ENCODE measurements around the gene CEP19.
A peak's percentile ranks its signal among the peaks of the same experiment; 100 is the strongest.

Gene CEP19

DNA sequence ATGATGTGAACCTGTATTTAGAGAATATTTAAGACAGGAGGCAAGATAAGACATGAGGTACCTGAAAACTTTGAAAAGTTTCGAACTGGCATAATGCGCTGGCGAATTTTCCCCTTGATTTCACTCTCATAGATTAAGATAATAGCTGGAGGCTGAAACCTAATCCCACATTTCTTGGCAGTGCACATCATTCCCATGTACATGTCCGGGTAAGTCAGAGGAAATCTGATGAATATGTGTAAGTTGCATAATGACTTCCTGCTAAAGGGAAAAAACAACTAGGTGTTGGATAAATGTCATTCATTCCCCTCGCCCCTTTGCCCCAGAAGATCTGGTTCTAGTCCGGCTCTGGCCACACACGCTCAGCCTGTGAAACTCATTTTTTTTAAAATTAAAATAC lies 3.6 kb downstream of the CEP19 start:
- no peak for DNase-seq

DNA sequence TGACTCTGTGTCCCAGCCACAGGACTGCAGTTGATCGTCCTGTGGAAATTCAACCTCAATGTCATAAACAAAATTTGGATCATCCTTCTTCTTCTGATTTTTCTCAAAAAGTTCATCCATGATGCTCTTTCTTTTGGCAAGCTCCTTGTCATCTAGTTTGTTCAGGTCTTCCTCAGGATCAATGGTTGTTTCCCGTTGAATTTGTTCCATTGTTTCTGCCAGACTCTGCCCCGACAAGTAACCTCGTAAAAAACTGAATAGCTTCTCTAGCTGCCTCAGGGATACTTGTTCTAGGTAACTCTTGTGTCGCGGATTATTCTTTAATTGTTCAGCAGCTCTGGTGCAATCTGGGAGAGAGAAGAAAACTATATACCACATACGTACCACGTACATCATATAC lies 4.5 kb downstream of the CEP19 start:
- DNase-seq: no peak

DNA sequence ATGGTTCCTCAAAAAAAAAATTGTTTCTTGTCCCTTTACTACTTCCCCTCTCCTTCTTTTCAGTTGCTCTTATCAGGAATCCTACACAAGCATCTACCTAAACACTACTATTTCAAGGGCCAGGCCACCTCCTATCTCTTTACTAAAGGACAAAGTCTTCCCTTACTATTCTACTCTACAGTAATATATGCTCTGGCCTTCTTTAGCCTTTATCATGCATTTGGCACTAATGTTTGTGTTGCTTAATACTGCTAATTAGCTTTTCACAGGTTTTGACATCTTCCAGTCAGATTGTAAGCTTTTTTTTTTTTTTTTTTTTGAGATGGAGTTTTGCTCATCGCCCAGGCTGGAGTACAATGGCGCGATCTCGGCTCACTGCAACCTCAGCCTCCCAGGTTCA lies 5.3 kb downstream of the CEP19 start:
- no peak for DNase-seq

DNA sequence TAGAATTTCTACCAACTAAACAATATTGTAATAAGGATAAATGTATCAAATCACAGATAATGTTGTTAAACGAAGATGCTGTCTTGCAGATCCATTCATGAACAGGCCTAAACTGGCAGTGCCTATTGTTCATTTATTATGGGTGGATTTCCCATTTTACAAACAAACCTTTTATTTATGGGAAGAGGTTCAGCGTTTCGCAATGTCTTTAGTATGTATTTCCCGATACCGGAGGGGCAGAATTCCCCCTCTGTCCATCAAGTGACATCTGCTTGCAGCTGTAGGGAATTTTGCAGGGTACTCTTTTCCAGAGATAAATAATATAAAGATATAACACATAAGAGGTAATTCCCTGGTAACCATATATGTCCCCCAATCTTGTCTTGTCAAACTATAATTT lies 5.7 kb downstream of the CEP19 start:
- DNase-seq: no peak

DNA sequence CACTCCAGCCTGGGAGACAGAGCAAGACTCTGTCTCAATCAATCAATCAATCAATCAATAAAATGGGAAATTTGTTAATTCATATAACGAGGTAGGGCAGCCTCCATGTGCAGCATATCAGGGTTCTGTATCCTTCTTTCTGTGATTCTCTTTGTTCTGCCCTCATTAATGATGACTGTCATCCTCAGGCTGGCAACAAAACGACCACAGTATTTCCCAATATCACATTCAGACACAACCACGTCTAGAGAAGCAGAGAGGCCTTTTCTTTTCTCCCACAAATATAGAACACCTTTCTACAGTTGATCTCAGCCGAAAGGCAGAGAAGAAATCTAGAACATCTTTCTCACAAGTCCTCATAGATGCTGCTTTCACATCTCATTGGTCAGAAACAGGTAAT lies 11.2 kb downstream of the CEP19 start:
- DNase-seq: no peak

DNA sequence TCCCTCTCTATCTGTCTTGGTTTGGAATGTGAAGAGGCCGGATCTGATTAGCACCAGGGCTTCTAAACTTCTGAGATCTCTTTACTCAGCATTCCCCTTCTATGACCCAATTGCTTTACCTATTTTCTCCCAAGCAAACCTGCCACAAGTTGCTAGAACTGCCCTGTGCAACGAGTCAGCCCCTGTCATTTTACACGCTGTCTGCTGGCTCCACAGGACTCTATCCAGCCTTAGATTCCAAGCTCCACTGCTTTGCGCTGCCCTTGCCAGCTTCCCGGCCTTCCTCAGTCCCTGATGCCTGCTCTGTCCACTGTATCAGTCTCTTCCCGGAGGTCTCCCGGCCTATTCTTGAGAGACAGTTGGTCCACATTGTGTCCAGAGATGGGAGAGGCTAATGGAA lies 12.3 kb downstream of the CEP19 start:
- no peak for DNase-seq

DNA sequence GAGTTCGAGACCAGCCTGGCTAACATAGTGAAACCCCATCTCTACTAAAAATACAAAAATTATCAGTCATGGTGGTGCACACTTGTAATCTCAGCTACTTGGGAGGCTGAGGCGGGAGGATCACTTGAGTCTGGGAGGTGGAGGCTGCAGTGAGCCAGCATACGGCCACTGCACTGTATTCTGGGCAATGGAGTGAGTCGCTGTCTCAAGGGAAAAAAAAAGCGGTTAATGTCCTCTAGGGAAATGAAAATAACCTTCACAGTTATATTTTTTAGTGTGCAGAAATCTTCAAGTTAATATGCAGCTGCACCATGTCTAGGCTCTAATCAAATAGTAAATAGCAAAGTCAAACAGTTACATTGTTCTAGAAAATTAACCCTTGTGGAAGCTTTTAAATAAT lies 14.8 kb downstream of the CEP19 start:
- DNase-seq: no peak

DNA sequence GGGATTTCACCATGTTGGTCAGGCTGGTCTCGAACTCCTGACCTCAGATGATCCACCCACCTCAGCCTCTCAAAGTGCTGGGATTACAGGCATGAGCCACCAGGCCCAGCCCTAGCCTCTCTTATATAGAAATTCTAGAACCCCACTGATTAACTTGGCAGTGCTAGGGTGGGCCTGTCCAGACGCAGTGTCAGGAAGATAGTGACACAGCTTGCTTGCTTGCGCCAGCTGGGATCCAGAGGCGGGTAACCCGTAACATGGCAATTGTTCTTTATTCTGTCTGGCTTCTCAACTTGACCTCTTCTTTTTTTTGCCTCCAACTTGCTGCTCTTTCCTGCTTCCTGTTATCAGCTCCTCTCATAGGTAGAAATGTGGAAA lies 16.2 kb downstream of the CEP19 start:
- no peak for DNase-seq

DNA sequence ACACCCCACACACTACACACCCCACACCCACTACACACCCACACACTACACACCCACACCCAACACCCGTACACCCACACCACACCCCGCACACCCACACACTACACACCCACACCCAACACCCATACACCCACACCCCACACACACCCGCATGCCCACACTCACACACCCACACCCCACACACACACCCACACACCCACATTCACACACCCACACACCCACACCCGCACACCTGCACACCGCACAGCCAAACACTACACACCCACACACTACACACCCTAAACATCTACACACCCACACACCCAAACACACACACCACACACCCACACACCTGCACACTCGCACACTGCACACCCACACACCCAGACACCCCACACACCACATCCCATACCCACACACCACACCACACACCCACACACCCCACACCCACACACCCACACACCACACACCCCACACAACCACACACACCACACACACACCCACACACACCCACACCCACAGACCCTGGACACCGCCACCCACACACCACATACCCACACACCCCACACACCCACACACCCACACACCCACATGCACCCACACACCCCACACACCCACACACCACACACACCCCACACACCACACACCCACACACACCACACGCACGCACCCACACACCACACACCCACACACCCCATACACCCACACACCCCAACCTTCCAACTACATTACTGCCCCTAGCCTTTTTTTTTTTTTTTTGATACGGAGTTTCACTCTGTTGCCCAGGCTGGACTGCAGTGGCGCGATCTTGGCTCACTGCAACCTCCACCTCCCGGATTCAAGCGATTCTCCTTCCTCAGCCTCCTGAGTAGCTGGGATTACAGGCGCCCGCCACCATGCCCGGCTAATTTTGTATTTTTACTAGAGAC lies 16.9 kb downstream of the CEP19 start:
- DNase-seq: no peak

DNA sequence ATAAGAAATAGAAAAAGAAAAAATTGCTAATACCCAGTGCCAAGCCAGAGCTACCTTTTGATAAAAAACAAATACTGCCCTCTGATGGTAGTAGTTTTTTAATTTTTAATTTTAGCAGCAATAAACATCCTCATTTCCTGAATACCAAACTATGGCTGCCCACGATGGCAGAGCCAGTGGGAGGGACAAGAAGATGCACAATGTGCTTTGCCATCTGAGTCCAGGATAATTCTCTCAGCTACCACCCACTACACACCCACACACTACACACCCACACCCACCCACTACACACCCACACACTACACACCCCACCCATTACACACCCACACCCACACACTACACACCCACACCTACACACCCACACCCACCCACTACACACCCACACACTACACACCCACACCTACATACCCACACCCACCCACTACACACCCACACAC lies 17.8 kb downstream of the CEP19 start:
- no peak for DNase-seq

DNA sequence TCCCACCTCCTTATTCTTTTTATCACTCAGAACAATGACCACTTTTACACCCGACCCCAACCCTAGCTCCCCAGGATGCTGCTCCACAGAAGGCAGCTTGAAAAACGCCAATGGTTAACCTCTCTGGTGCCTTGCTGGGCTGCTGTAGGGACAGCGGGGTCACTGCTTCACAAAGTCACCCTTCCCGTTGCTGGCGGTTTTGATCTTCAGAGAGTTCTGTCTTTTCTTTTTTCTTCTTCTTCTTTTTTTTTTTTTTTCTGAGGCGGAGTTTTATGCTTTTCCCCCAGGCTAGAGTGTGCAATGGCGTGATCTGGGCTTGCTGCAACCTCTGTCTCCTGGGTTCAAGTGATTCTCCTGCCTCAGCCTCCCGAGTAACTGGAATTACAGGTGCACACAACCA lies 20.7 kb downstream of the CEP19 start:
- DNase-seq: no peak

DNA sequence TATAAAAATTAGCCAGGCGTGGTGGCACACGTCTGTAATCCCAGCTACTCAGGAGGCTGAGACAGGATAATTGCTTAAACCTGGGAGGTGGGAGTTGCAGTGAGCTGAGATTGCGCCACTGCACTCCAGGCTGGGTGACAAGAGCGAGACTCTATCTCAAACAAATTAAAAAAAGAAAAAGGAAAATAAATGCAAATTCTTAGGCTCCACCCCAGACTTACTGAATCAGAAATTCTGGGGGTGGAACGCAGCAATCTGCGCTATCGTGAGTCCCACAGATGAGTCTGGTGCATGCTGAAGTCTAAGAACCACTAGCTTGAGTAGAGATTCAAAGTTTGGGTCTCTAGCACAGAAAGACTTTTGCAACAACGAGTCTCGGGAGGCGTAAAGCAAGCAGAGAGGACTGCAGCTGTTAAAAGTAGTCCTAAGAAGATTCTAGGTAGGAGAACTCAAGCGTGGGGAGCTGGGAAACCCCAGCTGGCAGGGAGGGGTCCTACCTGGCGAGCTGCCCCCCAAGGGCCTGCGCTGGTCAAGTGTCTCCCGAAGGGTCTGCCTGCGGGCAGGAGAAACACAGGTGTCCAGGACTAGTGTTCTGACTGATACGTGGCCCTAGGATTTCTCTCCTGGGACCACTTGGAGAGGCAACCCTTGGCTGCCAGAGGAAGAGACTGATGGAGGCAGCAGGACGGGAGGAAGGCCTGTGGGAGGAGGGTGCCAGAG lies 21.9 kb downstream of the CEP19 start:
- no peak for DNase-seq

DNA sequence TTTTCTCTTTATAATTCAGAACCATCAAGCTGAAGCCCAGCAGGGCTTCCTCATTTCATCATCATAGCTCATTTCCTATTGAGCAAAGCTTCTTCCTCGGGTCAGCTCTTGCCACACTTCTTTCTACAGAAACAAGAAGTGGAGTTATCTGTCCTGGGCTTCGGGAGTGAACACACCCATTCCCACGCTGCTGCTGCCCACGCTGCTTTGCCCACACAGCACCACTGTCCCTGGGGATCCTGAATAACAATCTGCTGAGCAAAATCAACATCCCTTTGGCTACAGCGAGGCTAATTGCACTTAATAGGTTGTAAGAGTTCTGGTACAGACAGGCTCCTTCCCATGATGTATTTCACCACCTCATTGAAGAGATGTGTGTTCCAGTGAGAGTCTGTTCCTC lies 23.7 kb downstream of the CEP19 start:
- peak; percentile 42 for DNase-seq

DNA sequence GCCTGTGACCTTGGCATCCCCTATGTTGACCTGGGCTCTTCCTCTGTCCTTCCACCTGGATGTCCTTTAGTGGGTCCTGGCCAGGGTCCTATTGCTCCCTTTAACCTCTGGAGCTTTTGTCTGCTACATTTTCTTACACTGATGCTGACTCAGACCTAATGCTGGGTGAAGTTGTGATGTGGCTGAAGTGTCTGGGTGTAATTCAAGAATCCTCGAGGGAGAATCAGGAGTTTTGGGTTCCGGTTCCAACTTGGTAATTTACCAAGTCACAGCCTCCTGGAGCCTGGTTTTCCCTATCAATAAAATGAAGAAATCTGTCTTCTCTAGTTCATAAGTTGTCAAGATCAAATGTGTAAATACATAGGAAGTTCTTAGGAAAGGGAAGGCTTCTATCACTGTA lies 25.6 kb downstream of the CEP19 start:
- DNase-seq: no peak

DNA sequence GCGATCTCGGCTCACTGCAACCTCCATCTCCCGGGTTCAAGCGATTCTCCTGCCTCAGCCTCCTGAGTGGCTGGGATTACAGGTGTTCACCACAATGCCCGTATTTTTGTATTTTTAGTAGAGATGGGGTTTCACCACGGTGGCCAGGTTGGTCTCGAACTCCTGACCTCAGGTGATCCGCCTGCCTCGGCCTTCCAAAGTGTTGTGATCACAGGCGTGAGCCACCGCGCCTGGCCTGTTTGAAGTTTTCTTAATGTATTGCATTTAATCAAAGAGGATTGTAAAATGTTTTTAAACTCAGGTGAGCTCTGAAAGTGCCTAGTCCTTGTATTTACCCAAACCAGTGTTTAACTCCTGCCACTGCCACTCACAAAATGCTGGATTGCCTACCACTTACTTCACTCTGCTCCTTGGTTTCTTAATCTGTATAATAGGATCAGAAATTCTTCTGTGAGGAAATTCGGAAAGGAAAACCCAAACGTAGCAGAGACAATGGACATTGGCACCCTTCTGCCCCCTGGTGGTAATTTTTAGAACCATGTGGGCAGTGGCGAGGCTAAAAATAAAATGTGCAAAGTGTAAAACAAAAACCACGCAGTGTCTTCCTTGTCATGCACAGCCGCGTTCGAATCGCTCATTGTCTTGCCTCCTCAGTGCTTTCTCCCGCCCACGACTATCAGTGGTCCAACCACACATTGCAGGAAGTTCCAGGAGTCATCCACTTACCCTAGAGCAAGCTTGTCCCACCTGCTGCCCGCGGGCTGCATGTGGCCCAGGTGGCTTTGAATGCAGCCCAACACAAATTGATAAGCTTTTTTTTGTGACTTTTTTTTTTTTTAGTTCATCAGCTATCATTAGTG lies 27.3 kb downstream of the CEP19 start:
- DNase-seq: peak; percentile 72

DNA sequence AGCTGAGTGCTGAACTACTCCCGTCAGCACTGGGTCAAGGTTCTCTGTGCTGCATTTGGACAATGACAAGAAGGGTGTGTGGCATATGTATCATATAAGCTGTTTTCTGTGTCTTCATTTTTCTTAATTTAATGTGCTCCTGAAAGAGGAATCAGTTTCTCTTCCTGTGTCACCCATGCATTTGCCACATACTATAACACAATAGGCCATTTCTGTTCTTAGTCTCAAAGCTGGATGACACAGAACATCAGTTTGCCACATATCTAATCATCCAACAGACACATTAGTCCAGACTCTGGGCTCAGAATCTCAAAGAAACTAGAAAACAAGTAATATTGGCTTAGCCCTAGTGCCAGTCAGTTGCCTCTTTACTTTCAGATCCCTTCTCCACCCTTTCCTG lies 34.1 kb downstream of the CEP19 start:
- DNase-seq: no peak

DNA sequence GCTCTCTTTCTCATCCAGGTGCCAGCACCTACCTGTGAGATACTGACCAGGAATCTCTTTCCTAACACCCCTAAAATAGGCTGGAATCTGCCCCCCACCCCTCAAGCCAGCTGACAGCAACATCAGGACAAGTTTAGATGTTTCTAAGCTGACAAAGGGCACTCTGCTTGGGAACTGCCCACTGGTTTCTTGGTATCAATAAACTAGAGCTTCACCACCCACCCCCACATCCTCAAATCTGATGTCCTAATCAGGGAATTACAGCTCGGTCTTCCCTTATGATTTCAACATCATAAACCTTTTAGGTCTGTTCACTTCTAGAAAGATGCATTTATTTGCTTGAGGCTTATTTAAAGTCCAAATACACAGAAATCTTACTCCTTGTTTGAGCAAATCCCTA lies 34.7 kb downstream of the CEP19 start:
- no peak for DNase-seq

DNA sequence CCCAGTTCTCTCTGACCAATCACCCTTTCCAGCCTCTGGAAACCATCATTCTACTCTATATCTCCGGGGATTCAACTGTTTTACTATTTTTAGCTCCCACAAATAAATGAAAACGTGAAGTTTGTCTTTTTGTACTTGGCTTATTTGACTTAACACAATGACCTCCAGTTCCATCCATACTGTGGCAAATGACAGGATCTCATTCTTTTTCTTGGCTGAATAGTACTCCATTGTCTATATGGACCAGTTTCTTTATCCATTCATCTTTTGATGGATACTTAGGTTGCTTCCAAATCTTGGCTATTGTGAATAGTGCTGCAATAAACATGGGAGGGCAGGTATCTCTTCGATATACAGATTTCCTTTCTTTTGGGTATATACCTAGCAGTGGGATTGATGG lies 38.4 kb downstream of the CEP19 start:
- DNase-seq: no peak

DNA sequence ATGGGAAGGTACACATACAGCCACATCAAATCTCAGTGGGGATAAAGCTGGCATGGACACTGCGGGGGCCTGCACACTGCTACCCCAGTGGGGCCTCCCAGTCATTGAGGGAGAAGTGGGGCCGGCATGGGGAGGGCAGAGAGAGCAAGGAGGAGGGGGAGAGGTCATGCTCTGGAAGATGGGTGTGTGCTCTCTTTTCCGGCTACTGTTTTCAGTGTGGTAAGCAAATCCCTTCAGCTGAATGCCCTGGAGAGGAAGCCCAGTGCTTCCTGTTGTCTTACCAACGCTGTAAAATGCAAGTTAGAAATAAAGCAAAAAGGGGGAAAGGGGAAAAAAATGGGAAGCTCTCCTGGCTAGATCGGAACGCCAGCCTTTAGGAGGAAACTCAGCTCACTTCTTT lies 41.7 kb downstream of the CEP19 start:
- DNase-seq: no peak

DNA sequence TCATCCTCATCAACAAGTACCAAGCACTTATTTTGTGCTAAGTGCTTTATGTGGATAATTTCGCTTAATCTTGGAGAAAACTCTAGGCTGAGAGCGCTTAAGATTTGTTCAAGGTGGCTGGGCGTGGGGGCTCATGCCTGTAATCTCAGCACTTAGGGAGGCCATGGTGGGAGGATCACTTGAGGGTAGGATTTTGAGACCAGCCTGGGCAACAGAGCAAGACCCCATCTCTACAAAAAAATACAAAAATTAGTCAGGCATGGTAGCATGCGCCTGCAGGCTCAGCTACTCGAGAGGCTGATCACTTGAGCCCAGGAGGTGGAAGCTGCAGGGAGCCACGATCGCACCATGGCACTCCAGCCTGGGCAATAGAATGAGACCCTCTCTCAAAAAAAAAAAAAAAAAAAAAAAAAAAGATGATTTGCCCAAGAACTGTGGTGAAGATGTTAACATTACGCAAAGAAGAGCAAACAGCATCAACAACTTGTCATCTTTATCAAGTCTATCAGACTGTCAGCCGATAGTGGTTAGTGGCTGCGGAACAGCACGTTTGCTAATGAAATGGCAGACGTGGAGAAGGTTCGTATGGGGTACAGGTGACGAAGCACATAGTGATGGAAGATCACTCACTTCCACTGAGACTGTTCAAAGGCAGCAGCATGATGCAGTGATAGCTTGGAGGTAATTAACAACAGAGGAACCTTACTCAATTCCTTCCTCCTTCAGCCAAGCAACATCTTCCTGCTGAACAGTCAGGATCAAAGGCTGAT lies 44.8 kb downstream of the CEP19 start:
- DNase-seq: no peak

DNA sequence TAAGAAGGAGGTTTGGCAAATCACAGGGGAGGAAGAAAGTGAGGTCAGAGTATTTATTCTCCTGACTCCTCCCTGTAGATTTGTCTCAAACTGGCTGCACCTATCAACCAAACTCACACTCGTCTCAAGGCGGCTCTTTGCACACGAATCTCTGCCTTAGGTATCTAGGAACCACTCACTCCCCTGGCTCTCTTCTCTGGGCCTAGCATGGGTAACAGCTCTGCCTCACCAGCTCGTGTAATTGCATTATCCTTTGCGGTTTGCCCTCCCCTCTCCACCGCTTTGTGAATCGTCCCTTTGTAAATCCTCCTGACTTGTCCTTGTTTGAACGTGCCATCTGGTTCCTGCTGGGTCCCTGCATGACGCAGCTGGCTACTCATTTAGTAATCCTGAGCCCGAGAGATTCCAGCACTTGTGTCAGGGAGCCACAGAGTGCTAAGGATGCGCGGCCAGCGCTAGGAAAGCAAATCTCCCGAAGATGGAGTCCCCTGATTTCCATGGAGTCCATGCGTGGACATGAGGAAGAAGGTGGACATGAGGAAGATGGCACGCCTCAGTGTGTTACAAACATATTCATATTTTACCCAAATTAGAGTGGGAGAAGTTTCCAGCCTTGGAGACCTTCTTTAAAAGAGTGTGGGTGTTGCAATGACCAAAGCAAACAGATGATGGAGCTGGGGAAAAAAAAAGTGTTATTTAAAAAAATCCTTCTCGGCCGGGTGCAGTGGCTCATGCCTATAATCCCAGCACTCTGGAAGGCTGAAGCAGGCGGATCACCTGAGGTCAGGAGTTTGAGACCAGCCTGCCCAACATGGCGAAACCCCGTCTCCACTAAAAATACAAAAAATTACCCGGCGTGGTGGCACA lies 45.8 kb downstream of the CEP19 start:
- DNase-seq: peak; percentile 44
